A673 (cell line): Measurements from ENCODE around the gene NINJ1.

Experiments used
- CTCF ChIP-seq: fragments of 300-800, 200-600 bp; sonication (generic); conservative IDR thresholded peaks from 2 replicates; pipeline ENCODE4 v1.5.1; 2017; ENCODE audit warnings: low read depth, mild to moderate bottlenecking, antibody characterized with exemption, low read length, moderate library complexity, mixed read lengths
- EZH2 ChIP-seq: fragments of 200-600 bp; sonication (generic); IDR thresholded peaks from 2 replicates; pipeline ENCODE4 v1.6.1; 2017; ENCODE audit warnings: borderline replicate concordance, low read depth, mild to moderate bottlenecking, mixed read lengths, antibody characterized with exemption, low read length; ENCODE audit not compliant: poor library complexity, severe bottlenecking

GRCh38 chr9:93119953-93120845 lies 13.9 kb downstream of the NINJ1 start:
- TF ChIP-seq EZH2, result no peak
- TF ChIP-seq CTCF, result no peak
